HCT116 (cell line): ENCODE measurements around the gene FBXL7. TPM values are rescaled to one million over a fixed set of nuclear protein-coding genes. Genes with fewer than 3 reads are reported as not detected.

Experiments
- ATAC-seq: fragments of 200-7000 bp; cut with Tn5 transposase; 2 replicates; pipeline ENCODE4 v1.9.1; 2020; ENCODE audit warnings: mild to moderate bottlenecking, moderate library complexity
- BruUV-seq: library from RNA; stranded (reverse); fragments of 400-500 nt; replicated peaks from 2 replicates; lab custom pipeline; 2021; lab: Mats Ljungman, UMichigan
- CTCF ChIA-PET: fragments of 300-600 bp; sonication (Branson Sonifier 250); formaldehyde crosslinking; loops from one replicate; lab custom pipeline; 2021; ENCODE audit warnings: antibody characterized with exemption; lab: Charles Lee
- POLR2A ChIA-PET: fragments of 300-600, 350-600 bp; sonication (Branson Sonifier 250); formaldehyde crosslinking; loops from one replicate; lab custom pipeline; 2021; ENCODE audit warnings: antibody characterized with exemption; lab: Charles Lee
- RAD21 ChIA-PET, 2 experiments: fragments of 300-600 bp; sonication (Branson Sonifier 250); formaldehyde crosslinking; loops; one replicate each; lab custom pipeline; 2023; ENCODE audit warnings: low total read pairs in 2 of 2; ENCODE audit not compliant: uncharacterized antibody in 2 of 2, unreplicated experiment in 2 of 2, low non-redundant PET in 1 of 2; lab: Charles Lee
- DNase-seq: peaks from one replicate; pipeline ENCODE4 v3.0.0-alpha.2; 2010; ENCODE audit warnings: low read depth, low spot score
- H2AFZ ChIP-seq: fragments of 200-600 bp; shearing (Covaris generic), sonication (generic); 2 replicates; pipeline ENCODE4 v1.6.1; 2017; ENCODE audit warnings: low read depth, mixed run types, mixed read lengths, antibody characterized with exemption, low read length; ENCODE audit not compliant: poor library complexity, severe bottlenecking
- H3K27ac ChIP-seq: 2 replicates; pipeline ENCODE4 v1.5.1; 2012; ENCODE audit warnings: low read depth, low read length
- H3K27me3 ChIP-seq: fragments of 200-600 bp; sonication (generic); 2 replicates; pipeline ENCODE4 v1.6.1; 2016; ENCODE audit warnings: mixed run types, low read length, mixed read lengths; ENCODE audit not compliant: insufficient read depth
- H3K36me3 ChIP-seq, 2 experiments: fragments of 200-500 bp in 1 of 2; fragments of 200-600 bp in 1 of 2; sonication (Bioruptor generic) in 1 of 2; sonication (generic) in 1 of 2; 2 replicates each; pipeline versions ENCODE4 v1.5.1 to v1.6.1; 2014 to 2016; ENCODE audit warnings: low read length in 2 of 2, inconsistent platforms in 1 of 2, mixed read lengths in 1 of 2, mixed run types in 1 of 2; ENCODE audit not compliant: insufficient read depth in 2 of 2, control insufficient read depth in 1 of 2
- H3K4me1 ChIP-seq, 2 experiments: fragments of 200-600 bp in 1 of 2; sonication (generic) in 1 of 2; 2 replicates each; pipeline versions ENCODE4 v1.5.1 to v1.6.1; 2012 to 2017; ENCODE audit warnings: low read length in 2 of 2, inconsistent platforms in 1 of 2, mild to moderate bottlenecking in 1 of 2, mixed read lengths in 1 of 2, mixed run types in 1 of 2, moderate library complexity in 1 of 2; ENCODE audit not compliant: insufficient read depth in 2 of 2, control insufficient read depth in 1 of 2
- H3K4me2 ChIP-seq: fragments of 200-600 bp; sonication (generic); 2 replicates; pipeline ENCODE4 v1.6.1; 2017; ENCODE audit warnings: mixed run types, low read length, mixed read lengths
- H3K4me3 ChIP-seq, 2 experiments: fragments of 200-600 bp in 1 of 2; sonication (generic) in 1 of 2; replicated peaks in 1 of 2; 2 replicates each; pipeline ENCODE4 v1.5.1; 2011 to 2016; ENCODE audit warnings: low read length in 2 of 2, control low read depth in 1 of 2, low read depth in 1 of 2, mild to moderate bottlenecking in 1 of 2, mixed read lengths in 1 of 2, mixed run types in 1 of 2
- H3K79me2 ChIP-seq: fragments of 200-600 bp; sonication (generic); 2 replicates; pipeline ENCODE4 v1.6.1; 2017; ENCODE audit warnings: mild to moderate bottlenecking, mixed run types, low read length, moderate library complexity, mixed read lengths; ENCODE audit not compliant: insufficient read depth
- H3K9ac ChIP-seq: fragments of 200-600 bp; sonication (generic); 2 replicates; pipeline ENCODE4 v1.6.1; 2016; ENCODE audit warnings: low read length, mixed read lengths
- H3K9me2 ChIP-seq: fragments of 200-600 bp; sonication (generic), shearing (Covaris generic); 2 replicates; pipeline ENCODE4 v1.6.1; 2017; ENCODE audit warnings: mixed run types, mild to moderate bottlenecking, moderate library complexity; ENCODE audit not compliant: insufficient read depth
- H3K9me3 ChIP-seq, 2 experiments: fragments of 200-500 bp in 1 of 2; fragments of 200-600 bp in 1 of 2; sonication (Bioruptor generic) in 1 of 2; sonication (generic) in 1 of 2; 2 replicates each; pipeline ENCODE4 v1.6.1; 2014 to 2017; ENCODE audit warnings: low read length in 2 of 2, mixed read lengths in 2 of 2, inconsistent platforms in 1 of 2, low read depth in 1 of 2, mild to moderate bottlenecking in 1 of 2, mixed run types in 1 of 2, moderate library complexity in 1 of 2; ENCODE audit not compliant: control insufficient read depth in 1 of 2, insufficient read depth in 1 of 2
- H4K20me1 ChIP-seq: fragments of 200-600 bp; sonication (generic), shearing (Covaris generic); 2 replicates; pipeline ENCODE4 v1.6.1; 2017; ENCODE audit warnings: mixed run types, mild to moderate bottlenecking, moderate library complexity; ENCODE audit not compliant: insufficient read depth
- CBX3 ChIP-seq: IDR thresholded peaks from 2 replicates; pipeline ENCODE4 v1.6.1; 2012; ENCODE audit warnings: low read depth
- CTCF ChIP-seq, 3 experiments: fragments of 200-600 bp in 1 of 3; sonication (generic) in 1 of 3; IDR thresholded peaks in 2 of 3; conservative IDR thresholded peaks in 1 of 3; 2 replicates each; pipeline ENCODE4 v1.5.1; 2012 to 2017; ENCODE audit warnings: low read depth in 2 of 3, low read length in 2 of 3, antibody characterized with exemption in 1 of 3, borderline replicate concordance in 1 of 3, control low read depth in 1 of 3, mild to moderate bottlenecking in 1 of 3, mixed read lengths in 1 of 3, mixed run types in 1 of 3, moderate library complexity in 1 of 3; ENCODE audit not compliant: insufficient read depth in 1 of 3
- EGR1 ChIP-seq: IDR thresholded peaks from 2 replicates; pipeline ENCODE4 v1.6.1; 2012; ENCODE audit warnings: low read depth
- ELF1 ChIP-seq: IDR thresholded peaks from 2 replicates; pipeline ENCODE4 v1.6.1; 2012; ENCODE audit warnings: low read depth, borderline replicate concordance
- EZH2 ChIP-seq: fragments of 200-600 bp; sonication (generic); IDR thresholded peaks from 2 replicates; pipeline ENCODE4 v1.6.1; 2017; ENCODE audit warnings: antibody characterized with exemption, mixed run types
- JUND ChIP-seq: IDR thresholded peaks from 2 replicates; pipeline ENCODE4 v1.6.1; 2012
- POLR2A ChIP-seq: IDR thresholded peaks from 2 replicates; pipeline ENCODE4 v1.7.0; 2011; ENCODE audit warnings: borderline replicate concordance; ENCODE audit not compliant: insufficient read depth, insufficient read length; ENCODE audit errors: extremely low read depth
- REST ChIP-seq: IDR thresholded peaks from 2 replicates; pipeline ENCODE4 v1.6.1; 2012; ENCODE audit warnings: low read depth
- SIN3A ChIP-seq: IDR thresholded peaks from 2 replicates; pipeline ENCODE4 v1.6.1; 2012; ENCODE audit warnings: low read depth
- SP1 ChIP-seq: IDR thresholded peaks from 2 replicates; pipeline ENCODE4 v1.6.1; 2012; ENCODE audit warnings: low read depth
- YY1 ChIP-seq: IDR thresholded peaks from 2 replicates; pipeline ENCODE4 v1.6.1; 2011; ENCODE audit warnings: low read length, low read depth, moderate library complexity, mild to moderate bottlenecking; ENCODE audit not compliant: insufficient replicate concordance; ENCODE audit errors: extremely low read depth
- ZBTB33 ChIP-seq: IDR thresholded peaks from 2 replicates; pipeline ENCODE4 v1.6.1; 2011; ENCODE audit warnings: mild to moderate bottlenecking, low read length, moderate library complexity; ENCODE audit not compliant: insufficient replicate concordance; ENCODE audit errors: extremely low read depth
- intact Hi-C: fragments of 100-400 bp; cut with micrococcal nuclease; formaldehyde crosslinking; loops from 2 replicates; pipeline ENCODE4 v1.10.0; 2022
- total RNA-seq: library from RNA; stranded (reverse); gene quantifications from one replicate; pipeline ENCODE4 v1.2.1, GENCODE V29; 2021; ENCODE audit not compliant: unreplicated experiment

The FBXL7 gene
- total RNA-seq, 1 experiment from 2014 or later, result 0.05 TPM

- intact Hi-C loops, result no loop called here
- no peak overlapping the region for H3K9ac ChIP-seq
- no peaks in the 10 kb centered on the region for H3K36me3 ChIP-seq
- H3K4me1 ChIP-seq, result no peaks in the 10 kb centered on the region
- H3K9me2 ChIP-seq, result no peaks in the 10 kb centered on the region
- H3K4me3 ChIP-seq, result no peak overlapping the region
- H2AFZ ChIP-seq, result no peak overlapping the region
- no peaks in the 10 kb centered on the region for H3K79me2 ChIP-seq
- no peak overlapping the region for H3K27ac ChIP-seq
- ChIA-PET RAD21 (no interaction called here), CTCF (no interaction called here), POLR2A (no interaction called here)
- DNase-seq (no peak), ATAC-seq (no peak)
- TF ChIP-seq JUND (no peak), EZH2 (no peak), SIN3A (no peak), YY1 (no peak), POLR2A (no peak), CTCF (IDR thresholded peaks at IDR 0.05 in 2 of 3, conservative IDR thresholded peaks at IDR 0.05 in 1 of 3; ENCODE audit: borderline replicate concordance in 1 of 3, insufficient read depth in 1 of 3, low read depth in 2 of 3, low read length in 2 of 3) (no peak), CBX3 (no peak), SP1 (no peak), EGR1 (no peak), REST (no peak), ZBTB33 (no peak), ELF1 (no peak)
- peaks cover 11 to 12% of the 10 kb centered on the region in 2 experiments; a peak in 2 of 4 replicates for H3K9me3 ChIP-seq
- no TSS peak for BruUV-seq
- no peaks in the 10 kb centered on the region for H3K27me3 ChIP-seq
- H3K4me2 ChIP-seq, result no peak overlapping the region
- H4K20me1 ChIP-seq, result no peaks in the 10 kb centered on the region
Observed at GRCh38 chr5:15669826-15670225, 169.8 kb downstream of the FBXL7 start.
